Embryonic facial prominence (tissue), 1 donor: ENCODE results near the gene EHBP1.
"Not testable (repeated sequence)": the region's sequence is repeated elsewhere in the genome, so short reads cannot be mapped to it uniquely, and the experiment has no call there.

Experiments
- DNase-seq: peaks from one replicate; pipeline ENCODE4 v3.0.0-alpha.2; 2016; ENCODE audit errors: extremely low spot score

EHBP1 gene

GRCh38 chr2:63019686-63020085, 314.2 kb downstream of the EHBP1 start:
- not testable (repeated sequence) for DNase-seq

GRCh38 chr2:63023444-63023843, 317.9 kb downstream of the EHBP1 start:
- DNase-seq: no peak

- no peak for DNase-seq
Measured at GRCh38 chr2:63027220-63027619, 321.7 kb downstream of the EHBP1 start.

GRCh38 chr2:63029058-63029457, 323.5 kb downstream of the EHBP1 start:
- no peak for DNase-seq

- DNase-seq: no peak
Measured at GRCh38 chr2:63034526-63034925, 329.0 kb downstream of the EHBP1 start.

GRCh38 chr2:63035169-63035568, 329.7 kb downstream of the EHBP1 start:
- no peak for DNase-seq

- DNase-seq: no peak
Measured at GRCh38 chr2:63035660-63036059, 330.1 kb downstream of the EHBP1 start.

- DNase-seq: no peak
Measured at GRCh38 chr2:63038034-63038433, 332.5 kb downstream of the EHBP1 start.

- no peak for DNase-seq
Measured at GRCh38 chr2:63040586-63040985, 335.1 kb downstream of the EHBP1 start.

- DNase-seq: no peak
Measured at GRCh38 chr2:63041592-63041991, 336.1 kb downstream of the EHBP1 start.

GRCh38 chr2:63044362-63045327, 339.1 kb downstream of the EHBP1 start:
- DNase-seq: no peak

GRCh38 chr2:63046552-63046951, 341.0 kb downstream of the EHBP1 start:
- no peak for DNase-seq

- no peak for DNase-seq
Measured at GRCh38 chr2:63046961-63047320, 341.4 kb downstream of the EHBP1 start.

GRCh38 chr2:63047321-63048279, 342.1 kb downstream of the EHBP1 start:
- DNase-seq: no peak

GRCh38 chr2:63048367-63049171, 343.1 kb downstream of the EHBP1 start:
- DNase-seq: no peak

- no peak for DNase-seq
Measured at GRCh38 chr2:63049211-63049969, 343.9 kb downstream of the EHBP1 start.

- DNase-seq: no peak
Measured at GRCh38 chr2:63049970-63050333, 344.4 kb downstream of the EHBP1 start.

- no peak for DNase-seq
Measured at GRCh38 chr2:63050334-63051041, 345.0 kb downstream of the EHBP1 start, which contains the start of gene OTX1. TSS of gene OTX1 (plus strand) at chr2:63050830. CDS start at chr2:63052991, 2,161 bp downstream.

- DNase-seq: no peak
Measured at GRCh38 chr2:63051042-63051794, 345.7 kb downstream of the EHBP1 start.
